GM13977 (cell line): ENCODE measurements around the gene TMEM132D.

ENCODE experiments used
- DNase-seq: peaks from one replicate; pipeline ENCODE4 v3.0.0; 2012; ENCODE audit warnings: low spot score
- in situ Hi-C: fragments of 300-500 bp; cut with MboI; formaldehyde crosslinking; loops from one replicate; pipeline ENCODE4 v1.12.0; 2022; ENCODE audit warnings: low sequenced_read_pairs, low pct_unique_long_range_greater_than_20kb, mixed read lengths, inconsistent platforms; ENCODE audit not compliant: unreplicated experiment
- TF ChIP-seq, protein P1 (sequence below): IDR thresholded peaks from 2 replicates; pipeline ENCODE4 v1.5.1; 2012; ENCODE audit warnings: mild to moderate bottlenecking, control low read depth; ENCODE audit not compliant: insufficient read depth; ENCODE audit errors: extremely low read depth, missing control alignments

Gene TMEM132D

GRCh38 chr12:129213551-129213950 is 690.3 kb downstream of the TMEM132D start:
- TF ChIP-seq, protein P1, sequence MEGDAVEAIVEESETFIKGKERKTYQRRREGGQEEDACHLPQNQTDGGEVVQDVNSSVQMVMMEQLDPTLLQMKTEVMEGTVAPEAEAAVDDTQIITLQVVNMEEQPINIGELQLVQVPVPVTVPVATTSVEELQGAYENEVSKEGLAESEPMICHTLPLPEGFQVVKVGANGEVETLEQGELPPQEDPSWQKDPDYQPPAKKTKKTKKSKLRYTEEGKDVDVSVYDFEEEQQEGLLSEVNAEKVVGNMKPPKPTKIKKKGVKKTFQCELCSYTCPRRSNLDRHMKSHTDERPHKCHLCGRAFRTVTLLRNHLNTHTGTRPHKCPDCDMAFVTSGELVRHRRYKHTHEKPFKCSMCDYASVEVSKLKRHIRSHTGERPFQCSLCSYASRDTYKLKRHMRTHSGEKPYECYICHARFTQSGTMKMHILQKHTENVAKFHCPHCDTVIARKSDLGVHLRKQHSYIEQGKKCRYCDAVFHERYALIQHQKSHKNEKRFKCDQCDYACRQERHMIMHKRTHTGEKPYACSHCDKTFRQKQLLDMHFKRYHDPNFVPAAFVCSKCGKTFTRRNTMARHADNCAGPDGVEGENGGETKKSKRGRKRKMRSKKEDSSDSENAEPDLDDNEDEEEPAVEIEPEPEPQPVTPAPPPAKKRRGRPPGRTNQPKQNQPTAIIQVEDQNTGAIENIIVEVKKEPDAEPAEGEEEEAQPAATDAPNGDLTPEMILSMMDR, result no peak
- in situ Hi-C loops, result no loop called here
- DNase-seq, result no peak

- in situ Hi-C loops, result no loop called here
- TF ChIP-seq, protein P1, result no peak
- no peak for DNase-seq
Measured at GRCh38 chr12:129211862-129212630, 691.8 kb downstream of the TMEM132D start.

DNA sequence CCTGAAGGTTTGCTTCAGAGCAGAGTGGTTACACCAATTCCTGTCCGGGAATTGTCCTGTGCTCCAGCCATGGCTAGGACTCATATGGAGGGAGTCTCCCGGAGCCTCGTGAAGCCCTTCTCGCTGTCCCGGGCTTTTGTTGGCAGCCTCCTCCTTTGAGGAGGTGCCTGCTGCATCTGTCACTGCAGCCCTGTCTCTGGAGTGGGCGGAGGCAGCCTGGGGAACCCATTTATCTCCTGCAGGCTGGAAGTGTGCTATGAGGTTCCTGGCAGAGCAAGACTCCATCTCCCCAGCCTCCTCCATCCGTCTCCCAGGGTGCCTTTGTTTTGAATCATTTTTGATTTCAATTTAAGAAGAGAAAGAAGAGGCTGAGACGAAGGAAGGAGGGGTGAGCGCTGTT is 695.3 kb downstream of the TMEM132D start:
- in situ Hi-C loops, result no loop called here
- DNase-seq, result no peak
- TF ChIP-seq, protein P1, result no peak

- in situ Hi-C loops, result no loop called here
- TF ChIP-seq, protein P1, result no peak
- no peak for DNase-seq
Measured at GRCh38 chr12:129207084-129207483, 696.7 kb downstream of the TMEM132D start.

DNA sequence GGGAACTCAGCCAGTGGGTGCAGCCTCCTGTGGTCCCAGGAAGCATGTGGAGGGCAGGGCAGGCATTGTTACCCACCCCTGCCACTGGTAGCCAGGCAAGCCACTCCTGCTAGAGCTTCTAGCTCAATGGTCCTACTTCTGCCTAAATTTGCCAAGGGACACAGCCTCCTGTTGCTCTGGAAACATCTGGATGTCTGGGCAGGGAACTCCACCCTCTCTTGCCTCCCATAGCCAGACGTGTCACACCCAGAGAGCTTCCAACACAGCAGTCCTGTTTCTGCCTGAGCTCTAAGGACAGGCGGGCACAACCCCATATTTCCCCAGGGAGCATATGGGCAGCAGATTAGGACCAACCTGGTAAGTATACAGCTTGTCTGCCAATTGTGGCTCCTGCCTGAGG is 700.4 kb downstream of the TMEM132D start:
- no peak for DNase-seq
- in situ Hi-C loops, result no loop called here
- TF ChIP-seq, protein P1, result no peak

GRCh38 chr12:129202109-129202814 is 701.6 kb downstream of the TMEM132D start:
- in situ Hi-C loops, result no loop called here
- TF ChIP-seq, protein P1, result no peak
- no peak for DNase-seq
